Activated CD4-positive, alpha-beta T cell treated with anti-CD3 and anti-CD28 coated beads, Interleukin-2, amount 10 ng/mL, durations not matched to agents 7 days and 5 days (primary cell): ENCODE measurements around the gene EFL1. TPM values are rescaled to one million over a fixed set of nuclear protein-coding genes. Genes with fewer than 3 reads are reported as not detected.
"Not testable (repeated sequence)": the region's sequence is repeated elsewhere in the genome, so short reads cannot be mapped to it uniquely, and the experiment has no call there.

Experiments used
- CTCF ChIA-PET: fragments of 350-600 bp; sonication (Branson Sonifier 250); formaldehyde crosslinking; loops from one replicate; lab custom pipeline; 2021; ENCODE audit warnings: antibody characterized with exemption; lab: Charles Lee
- POLR2A ChIA-PET: fragments of 350-600 bp; sonication (Branson Sonifier 250); formaldehyde crosslinking; loops from one replicate; lab custom pipeline; 2021; ENCODE audit warnings: antibody characterized with exemption; lab: Charles Lee
- DNase-seq: peaks from one replicate; pipeline ENCODE4 v3.0.0-alpha.2; 2020
- H3K27ac Mint-ChIP-seq: one replicate; pipeline ENCODE4 v1.8.0; 2021; ENCODE audit warnings: mild to moderate bottlenecking, moderate library complexity, mixed read lengths
- H3K27me3 Mint-ChIP-seq: one replicate; pipeline ENCODE4 v1.8.0; 2021; ENCODE audit warnings: mixed read lengths
- H3K36me3 Mint-ChIP-seq: one replicate; pipeline ENCODE4 v1.8.0; 2021; ENCODE audit warnings: low read depth, mixed read lengths
- H3K4me1 Mint-ChIP-seq: one replicate; pipeline ENCODE4 v1.8.0; 2021; ENCODE audit warnings: mixed read lengths
- H3K4me3 Mint-ChIP-seq: one replicate; pipeline ENCODE4 v1.8.0; 2021; ENCODE audit warnings: mild to moderate bottlenecking, moderate library complexity, mixed read lengths
- H3K9me3 Mint-ChIP-seq: one replicate; pipeline ENCODE4 v1.8.0; 2021; ENCODE audit warnings: mixed read lengths
- total RNA-seq, 2 experiments: library from RNA; stranded (reverse); gene quantifications; one replicate each; pipeline ENCODE4 v1.2.3, GENCODE V29; 2021

Gene EFL1
- total RNA-seq, 2 experiments from 2014 or later = 28.4 to 31.6 TPM

- peaks cover 39% of the 10 kb centered on the region for H3K36me3 Mint-ChIP-seq
- H3K27ac Mint-ChIP-seq, H3K4me1 Mint-ChIP-seq, H3K4me3 Mint-ChIP-seq, H3K27me3 Mint-ChIP-seq, CTCF ChIA-PET, DNase-seq, POLR2A ChIA-PET, H3K9me3 Mint-ChIP-seq: not testable (repeated sequence)
Measured at GRCh38 chr15:82216092-82216491, 46.4 kb downstream of the EFL1 start.

- H3K4me1 Mint-ChIP-seq, DNase-seq, CTCF ChIA-PET, POLR2A ChIA-PET, H3K4me3 Mint-ChIP-seq, H3K9me3 Mint-ChIP-seq, H3K27me3 Mint-ChIP-seq, H3K27ac Mint-ChIP-seq: not testable (repeated sequence)
- H3K36me3 Mint-ChIP-seq = peaks cover 39% of the 10 kb centered on the region
Measured at GRCh38 chr15:82212201-82212600, 50.3 kb downstream of the EFL1 start.

DNA sequence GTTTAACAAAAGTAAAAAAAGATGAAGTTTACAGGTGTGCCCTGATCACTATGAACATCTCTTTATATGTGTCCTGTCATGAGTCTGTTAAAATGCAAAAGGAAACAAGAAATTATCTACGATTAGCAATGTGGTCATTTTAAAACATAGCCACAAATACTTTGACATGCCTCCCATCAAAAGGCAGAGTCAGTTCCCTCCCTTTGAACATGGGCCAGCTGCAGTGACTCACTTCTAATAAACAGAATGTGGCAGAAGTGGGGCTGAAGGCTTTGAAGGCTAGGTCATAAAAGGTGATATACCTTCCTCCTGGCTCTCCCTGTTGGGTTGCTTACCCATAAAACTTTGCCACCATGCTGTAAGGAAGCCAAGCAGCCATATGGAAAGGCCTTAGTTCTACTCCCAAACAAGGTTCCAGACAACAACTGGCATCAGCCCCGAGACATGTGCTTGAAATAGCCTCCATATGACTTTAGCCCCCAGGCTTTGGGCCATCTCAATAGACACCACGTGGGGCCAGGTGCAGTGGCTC is 52.4 kb downstream of the EFL1 start:
- H3K4me3 Mint-ChIP-seq, DNase-seq, POLR2A ChIA-PET, CTCF ChIA-PET, H3K27ac Mint-ChIP-seq, H3K27me3 Mint-ChIP-seq, H3K9me3 Mint-ChIP-seq, H3K4me1 Mint-ChIP-seq: not testable (repeated sequence)
- peaks cover 35% of the 10 kb centered on the region for H3K36me3 Mint-ChIP-seq

- H3K27me3 Mint-ChIP-seq, POLR2A ChIA-PET, H3K36me3 Mint-ChIP-seq, DNase-seq, H3K4me3 Mint-ChIP-seq, H3K27ac Mint-ChIP-seq, H3K4me1 Mint-ChIP-seq, H3K9me3 Mint-ChIP-seq: not testable (repeated sequence)
- CTCF ChIA-PET = interaction anchor here (1.3 kb wide), 1 partner anchor 10 kb away, joined by 3 read pairs; no protein-coding TSS in a partner anchor
Measured at GRCh38 chr15:82204575-82204974, 58.0 kb downstream of the EFL1 start.

GRCh38 chr15:82197733-82198594 is 64.6 kb downstream of the EFL1 start:
- ChIA-PET CTCF (interaction anchor here (1.0 kb wide), 1 partner anchor 90 kb away, joined by 3 read pairs; no protein-coding TSS in a partner anchor), POLR2A (no interaction called here)
- H3K4me1 Mint-ChIP-seq = no peaks in the 10 kb centered on the region
- H3K9me3 Mint-ChIP-seq = no peaks in the 10 kb centered on the region
- DNase-seq = peak; percentile 75
- no peaks in the 10 kb centered on the region for H3K36me3 Mint-ChIP-seq
- no peaks in the 10 kb centered on the region for H3K27me3 Mint-ChIP-seq
- no peak overlapping the region for H3K27ac Mint-ChIP-seq
- no peak overlapping the region for H3K4me3 Mint-ChIP-seq

DNA sequence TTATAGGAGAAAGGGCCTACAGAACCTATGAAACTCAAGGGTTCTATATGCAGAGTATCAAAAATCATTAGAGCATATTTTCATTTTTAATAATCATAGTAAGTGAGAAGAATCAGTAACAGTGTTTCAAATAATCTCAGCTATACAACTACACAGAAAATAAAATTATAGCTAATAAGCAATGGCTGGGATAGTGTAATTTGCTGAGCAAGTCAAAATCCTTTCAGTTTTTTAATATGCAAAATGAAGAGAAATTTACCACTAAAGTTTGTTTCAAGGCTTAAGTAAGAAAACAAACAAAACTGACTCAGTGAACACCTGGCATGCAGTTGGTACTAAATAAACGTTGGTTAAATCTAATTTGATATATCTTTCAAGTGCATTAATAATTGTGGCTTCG is 66.2 kb downstream of the EFL1 start:
- CTCF ChIA-PET = interaction anchor here (0.6 to 1.3 kb wide), 2 partner anchors 9 to 148 kb away, joined by 3 to 5 read pairs; no protein-coding TSS in a partner anchor
- Mint-ChIP-seq H3K27ac (no peak overlapping the region), H3K4me3 (no peak overlapping the region), H3K27me3 (no peaks in the 10 kb centered on the region), H3K9me3 (no peaks in the 10 kb centered on the region), H3K4me1 (no peaks in the 10 kb centered on the region), H3K36me3 (no peaks in the 10 kb centered on the region)
- no peak for DNase-seq
- POLR2A ChIA-PET = no interaction called here

- H3K36me3 Mint-ChIP-seq, DNase-seq, H3K4me3 Mint-ChIP-seq, H3K9me3 Mint-ChIP-seq, POLR2A ChIA-PET, H3K4me1 Mint-ChIP-seq, H3K27me3 Mint-ChIP-seq, H3K27ac Mint-ChIP-seq: not testable (repeated sequence)
- CTCF ChIA-PET = interaction anchor here (0.6 to 1.3 kb wide), 2 partner anchors 9 to 148 kb away, joined by 3 to 5 read pairs; no protein-coding TSS in a partner anchor
Measured at GRCh38 chr15:82195818-82196217, 66.7 kb downstream of the EFL1 start.

DNA sequence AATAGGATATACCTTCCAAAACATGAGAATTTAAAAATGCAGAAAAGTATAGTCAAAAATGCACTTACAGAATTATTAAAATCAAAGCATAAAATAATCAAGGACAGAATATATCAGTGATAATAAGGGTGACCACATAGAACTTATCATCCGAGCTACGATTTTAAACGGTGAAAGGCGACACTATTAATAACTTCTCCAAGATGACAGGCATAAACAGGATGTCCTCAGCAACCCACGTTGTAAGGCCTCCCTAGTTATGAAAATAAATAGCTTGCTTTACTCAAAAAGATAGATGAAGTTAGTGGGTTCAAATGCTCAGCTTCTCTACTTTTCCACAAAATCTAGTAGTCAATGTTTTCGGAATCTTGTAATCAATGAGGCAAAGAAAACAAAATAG is 68.0 kb downstream of the EFL1 start:
- H3K9me3 Mint-ChIP-seq, H3K4me3 Mint-ChIP-seq, H3K36me3 Mint-ChIP-seq, H3K27ac Mint-ChIP-seq, H3K4me1 Mint-ChIP-seq, POLR2A ChIA-PET, H3K27me3 Mint-ChIP-seq, DNase-seq: not testable (repeated sequence)
- CTCF ChIA-PET = interaction anchor here (1.0 kb wide), 1 partner anchor 10 kb away, joined by 3 read pairs; no protein-coding TSS in a partner anchor

DNA sequence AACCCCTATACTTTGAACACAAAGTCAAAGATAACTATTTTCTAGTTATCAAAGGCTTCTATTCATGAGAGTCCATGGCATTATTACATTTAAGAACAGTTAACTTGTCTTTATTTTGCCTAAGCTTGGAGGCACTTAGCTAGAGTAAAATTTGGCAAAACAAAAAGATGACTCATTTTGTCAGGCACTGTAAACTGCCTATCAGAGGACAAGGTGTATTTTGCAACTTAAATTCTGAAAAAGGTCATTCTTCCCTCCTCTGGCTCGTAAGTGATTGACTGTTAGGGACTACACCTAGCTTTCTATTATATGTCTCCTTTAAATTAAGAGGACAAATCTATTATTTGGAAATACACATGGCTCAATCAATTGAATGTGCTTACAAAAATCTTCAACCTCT is 69.1 kb downstream of the EFL1 start:
- H3K36me3 Mint-ChIP-seq, H3K27me3 Mint-ChIP-seq, POLR2A ChIA-PET, H3K9me3 Mint-ChIP-seq, H3K27ac Mint-ChIP-seq, H3K4me3 Mint-ChIP-seq, H3K4me1 Mint-ChIP-seq, DNase-seq: not testable (repeated sequence)
- CTCF ChIA-PET = interaction anchor here (0.5 kb wide), 1 partner anchor 57 kb away, joined by 3 read pairs; no protein-coding TSS in a partner anchor

DNA sequence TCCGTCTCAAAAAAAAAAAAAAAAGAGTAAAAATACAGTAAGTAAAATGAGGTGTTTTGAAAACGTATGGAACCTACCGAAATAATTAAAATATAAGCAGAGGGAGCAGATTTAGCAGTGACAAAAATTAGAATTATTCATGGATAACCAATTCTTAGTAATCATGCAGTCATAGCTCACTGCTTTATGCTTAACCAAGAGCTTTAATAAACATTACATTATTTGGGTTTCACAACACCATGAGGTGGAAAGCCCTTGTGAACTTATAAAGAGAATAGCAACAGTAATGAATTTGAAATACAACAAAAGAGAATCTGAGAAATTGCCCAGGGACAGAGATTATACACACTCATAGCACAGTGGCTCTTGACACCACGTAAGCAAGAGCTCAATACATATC is 70.1 kb downstream of the EFL1 start:
- H3K27ac Mint-ChIP-seq, POLR2A ChIA-PET: not testable (repeated sequence)

DNA sequence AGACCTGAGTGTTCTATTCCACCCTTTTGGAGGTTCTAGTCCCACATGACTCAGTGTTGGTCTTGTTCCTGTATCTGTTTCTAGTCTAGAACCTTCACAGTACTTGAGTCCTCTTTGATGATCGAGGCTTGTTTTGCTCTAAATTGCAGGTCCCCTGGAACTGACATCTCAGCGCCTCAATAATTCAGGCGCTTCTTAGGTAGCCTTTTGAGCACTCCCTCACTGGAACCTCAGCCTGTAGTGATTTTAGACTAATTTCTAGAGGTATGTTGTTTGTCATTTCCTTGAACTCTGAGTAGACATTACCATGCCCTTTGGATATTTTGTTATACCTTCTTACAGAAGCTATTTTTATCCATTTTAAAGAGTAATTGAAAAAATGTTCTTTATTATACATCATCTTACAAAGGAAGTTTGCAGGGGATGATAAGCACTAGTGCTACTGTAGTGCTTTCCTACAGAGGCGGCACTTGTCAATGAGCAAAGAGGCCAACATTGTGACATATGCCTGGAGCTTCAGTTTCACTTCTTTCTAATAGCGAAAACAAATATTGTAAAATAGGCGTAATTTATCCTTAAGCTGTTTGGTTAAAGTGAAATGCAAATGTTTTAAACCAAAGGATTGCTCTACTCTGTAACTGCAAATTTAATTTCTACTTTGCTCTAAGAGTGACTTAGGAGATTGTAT is 75.7 kb downstream of the EFL1 start:
- POLR2A ChIA-PET = no interaction called here
- DNase-seq = no peak
- no peak overlapping the region for H3K4me3 Mint-ChIP-seq
- no peak overlapping the region for H3K27ac Mint-ChIP-seq
- H3K9me3 Mint-ChIP-seq = no peaks in the 10 kb centered on the region
- H3K4me1 Mint-ChIP-seq = no peaks in the 10 kb centered on the region
- H3K36me3 Mint-ChIP-seq = peaks cover 4% of the 10 kb centered on the region
- H3K27me3 Mint-ChIP-seq = no peaks in the 10 kb centered on the region
- CTCF ChIA-PET = interaction anchor here (0.9 to 1.0 kb wide), 2 partner anchors 9 to 67 kb away, joined by 3 read pairs; no protein-coding TSS in a partner anchor

More for the DNA sequence above, 70.1 kb downstream of the EFL1 start:
- H3K36me3 Mint-ChIP-seq, H3K27me3 Mint-ChIP-seq, H3K9me3 Mint-ChIP-seq, H3K4me1 Mint-ChIP-seq, DNase-seq, H3K4me3 Mint-ChIP-seq: not testable (repeated sequence)
- CTCF ChIA-PET = interaction anchor here (0.7 kb wide), 2 partner anchors 85 to 672 kb away, joined by 3 to 4 read pairs; no protein-coding TSS in a partner anchor

DNA sequence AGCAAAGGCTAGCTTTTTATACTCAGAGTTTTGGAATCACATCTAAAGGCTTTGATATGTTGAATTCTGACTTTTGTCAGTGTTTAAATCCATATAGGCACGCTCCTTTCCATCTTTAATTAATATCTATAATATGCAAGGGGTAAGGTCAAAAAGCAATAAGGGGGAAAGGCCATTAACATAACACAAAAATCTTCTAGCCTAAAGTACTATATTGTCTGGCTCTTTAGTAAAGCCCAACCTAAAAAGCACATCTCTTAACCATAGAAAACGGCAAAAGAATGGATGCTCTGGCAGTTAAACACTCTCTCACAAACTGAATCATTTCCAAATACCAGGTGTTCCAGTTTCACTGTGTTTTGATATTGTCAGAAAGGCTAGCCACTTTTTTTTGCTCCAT is 76.4 kb downstream of the EFL1 start:
- Mint-ChIP-seq H3K27ac (no peak overlapping the region), H3K4me3 (no peak overlapping the region), H3K4me1 (no peaks in the 10 kb centered on the region), H3K9me3 (no peaks in the 10 kb centered on the region), H3K36me3 (peaks cover 4% of the 10 kb centered on the region), H3K27me3 (no peaks in the 10 kb centered on the region)
- ChIA-PET CTCF (no interaction called here), POLR2A (no interaction called here)
- no peak for DNase-seq

DNA sequence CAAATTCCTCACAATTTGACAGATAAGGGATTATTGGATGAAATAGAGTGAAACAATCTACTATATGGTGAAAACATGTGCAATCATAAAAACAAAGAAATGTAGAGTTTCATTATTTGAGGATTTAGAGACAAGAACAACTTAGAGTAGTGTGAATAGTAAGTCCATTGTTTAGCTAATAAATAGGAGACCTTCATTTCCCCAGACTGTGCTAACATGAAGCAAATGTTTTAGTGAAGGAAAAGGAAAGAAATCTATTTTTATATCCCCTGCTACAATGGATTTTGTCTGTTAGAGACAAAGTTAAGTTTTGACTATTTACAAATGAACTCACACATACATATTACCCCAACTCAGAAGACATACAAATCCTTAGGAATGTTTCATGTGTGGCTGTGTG is 77.8 kb downstream of the EFL1 start:
- H3K4me3 Mint-ChIP-seq = no peak overlapping the region
- CTCF ChIA-PET = no interaction called here
- POLR2A ChIA-PET = no interaction called here
- H3K36me3 Mint-ChIP-seq = peaks cover 1% of the 10 kb centered on the region
- H3K4me1 Mint-ChIP-seq = no peaks in the 10 kb centered on the region
- no peak overlapping the region for H3K27ac Mint-ChIP-seq
- H3K9me3 Mint-ChIP-seq = no peaks in the 10 kb centered on the region
- no peak for DNase-seq
- H3K27me3 Mint-ChIP-seq = no peaks in the 10 kb centered on the region
